Measurements from ENCODE around the gene FRMD7.

DNA sequence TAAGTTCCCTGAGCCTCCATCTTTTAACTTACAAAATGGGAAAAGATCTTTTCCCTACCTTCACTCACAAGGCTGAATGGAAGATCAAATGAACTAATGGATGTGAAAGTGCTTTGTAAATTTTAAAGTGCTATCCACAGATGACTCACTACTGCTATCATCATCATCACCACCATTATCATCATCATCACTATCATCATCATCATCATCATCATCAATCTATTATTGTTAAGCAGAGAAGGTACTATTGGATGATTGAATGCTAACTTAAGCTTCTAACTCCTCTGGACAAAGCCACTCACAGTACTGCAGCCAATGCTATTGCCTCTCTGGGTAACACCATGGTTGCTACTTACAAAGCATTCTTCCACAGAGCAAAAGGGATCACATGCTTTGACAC lies 1.9 kb downstream of the FRMD7 start:
- TF ChIP-seq NFYB (CRISPR knock-in tag; conservative IDR thresholded peaks at IDR 0.05; ENCODE audit: low read depth), result no peak
- TF ChIP-seq, protein P1, sequence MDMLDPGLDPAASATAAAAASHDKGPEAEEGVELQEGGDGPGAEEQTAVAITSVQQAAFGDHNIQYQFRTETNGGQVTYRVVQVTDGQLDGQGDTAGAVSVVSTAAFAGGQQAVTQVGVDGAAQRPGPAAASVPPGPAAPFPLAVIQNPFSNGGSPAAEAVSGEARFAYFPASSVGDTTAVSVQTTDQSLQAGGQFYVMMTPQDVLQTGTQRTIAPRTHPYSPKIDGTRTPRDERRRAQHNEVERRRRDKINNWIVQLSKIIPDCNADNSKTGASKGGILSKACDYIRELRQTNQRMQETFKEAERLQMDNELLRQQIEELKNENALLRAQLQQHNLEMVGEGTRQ (CRISPR knock-in tag; IDR thresholded peaks at IDR 0.05), result no peak
- TF ChIP-seq, protein P2, sequence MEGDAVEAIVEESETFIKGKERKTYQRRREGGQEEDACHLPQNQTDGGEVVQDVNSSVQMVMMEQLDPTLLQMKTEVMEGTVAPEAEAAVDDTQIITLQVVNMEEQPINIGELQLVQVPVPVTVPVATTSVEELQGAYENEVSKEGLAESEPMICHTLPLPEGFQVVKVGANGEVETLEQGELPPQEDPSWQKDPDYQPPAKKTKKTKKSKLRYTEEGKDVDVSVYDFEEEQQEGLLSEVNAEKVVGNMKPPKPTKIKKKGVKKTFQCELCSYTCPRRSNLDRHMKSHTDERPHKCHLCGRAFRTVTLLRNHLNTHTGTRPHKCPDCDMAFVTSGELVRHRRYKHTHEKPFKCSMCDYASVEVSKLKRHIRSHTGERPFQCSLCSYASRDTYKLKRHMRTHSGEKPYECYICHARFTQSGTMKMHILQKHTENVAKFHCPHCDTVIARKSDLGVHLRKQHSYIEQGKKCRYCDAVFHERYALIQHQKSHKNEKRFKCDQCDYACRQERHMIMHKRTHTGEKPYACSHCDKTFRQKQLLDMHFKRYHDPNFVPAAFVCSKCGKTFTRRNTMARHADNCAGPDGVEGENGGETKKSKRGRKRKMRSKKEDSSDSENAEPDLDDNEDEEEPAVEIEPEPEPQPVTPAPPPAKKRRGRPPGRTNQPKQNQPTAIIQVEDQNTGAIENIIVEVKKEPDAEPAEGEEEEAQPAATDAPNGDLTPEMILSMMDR (IDR thresholded peaks at IDR 0.05), result no peak
- TF ChIP-seq, protein P3, sequence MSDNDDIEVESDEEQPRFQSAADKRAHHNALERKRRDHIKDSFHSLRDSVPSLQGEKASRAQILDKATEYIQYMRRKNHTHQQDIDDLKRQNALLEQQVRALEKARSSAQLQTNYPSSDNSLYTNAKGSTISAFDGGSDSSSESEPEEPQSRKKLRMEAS (CRISPR knock-in tag; IDR thresholded peaks at IDR 0.05), result no peak
- TF ChIP-seq ETV6 (CRISPR knock-in tag; IDR thresholded peaks at IDR 0.05), result no peak
- TF ChIP-seq, protein P4, sequence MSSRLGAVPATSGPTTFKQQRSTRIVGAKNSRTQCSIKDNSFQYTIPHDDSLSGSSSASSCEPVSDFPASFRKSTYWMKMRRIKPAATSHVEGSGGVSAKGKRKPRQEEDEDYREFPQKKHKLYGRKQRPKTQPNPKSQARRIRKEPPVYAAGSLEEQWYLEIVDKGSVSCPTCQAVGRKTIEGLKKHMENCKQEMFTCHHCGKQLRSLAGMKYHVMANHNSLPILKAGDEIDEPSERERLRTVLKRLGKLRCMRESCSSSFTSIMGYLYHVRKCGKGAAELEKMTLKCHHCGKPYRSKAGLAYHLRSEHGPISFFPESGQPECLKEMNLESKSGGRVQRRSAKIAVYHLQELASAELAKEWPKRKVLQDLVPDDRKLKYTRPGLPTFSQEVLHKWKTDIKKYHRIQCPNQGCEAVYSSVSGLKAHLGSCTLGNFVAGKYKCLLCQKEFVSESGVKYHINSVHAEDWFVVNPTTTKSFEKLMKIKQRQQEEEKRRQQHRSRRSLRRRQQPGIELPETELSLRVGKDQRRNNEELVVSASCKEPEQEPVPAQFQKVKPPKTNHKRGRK (CRISPR knock-in tag; IDR thresholded peaks at IDR 0.05; ENCODE audit: borderline replicate concordance), result no peak
- TF ChIP-seq ESRRA (CRISPR knock-in tag; IDR thresholded peaks at IDR 0.05; ENCODE audit: borderline replicate concordance), result no peak
- no peak for TF ChIP-seq JUN (CRISPR knock-in tag; IDR thresholded peaks at IDR 0.05)
- no peak for TF ChIP-seq SP1 (CRISPR knock-in tag; conservative IDR thresholded peaks at IDR 0.05)
- TF ChIP-seq, protein P5, sequence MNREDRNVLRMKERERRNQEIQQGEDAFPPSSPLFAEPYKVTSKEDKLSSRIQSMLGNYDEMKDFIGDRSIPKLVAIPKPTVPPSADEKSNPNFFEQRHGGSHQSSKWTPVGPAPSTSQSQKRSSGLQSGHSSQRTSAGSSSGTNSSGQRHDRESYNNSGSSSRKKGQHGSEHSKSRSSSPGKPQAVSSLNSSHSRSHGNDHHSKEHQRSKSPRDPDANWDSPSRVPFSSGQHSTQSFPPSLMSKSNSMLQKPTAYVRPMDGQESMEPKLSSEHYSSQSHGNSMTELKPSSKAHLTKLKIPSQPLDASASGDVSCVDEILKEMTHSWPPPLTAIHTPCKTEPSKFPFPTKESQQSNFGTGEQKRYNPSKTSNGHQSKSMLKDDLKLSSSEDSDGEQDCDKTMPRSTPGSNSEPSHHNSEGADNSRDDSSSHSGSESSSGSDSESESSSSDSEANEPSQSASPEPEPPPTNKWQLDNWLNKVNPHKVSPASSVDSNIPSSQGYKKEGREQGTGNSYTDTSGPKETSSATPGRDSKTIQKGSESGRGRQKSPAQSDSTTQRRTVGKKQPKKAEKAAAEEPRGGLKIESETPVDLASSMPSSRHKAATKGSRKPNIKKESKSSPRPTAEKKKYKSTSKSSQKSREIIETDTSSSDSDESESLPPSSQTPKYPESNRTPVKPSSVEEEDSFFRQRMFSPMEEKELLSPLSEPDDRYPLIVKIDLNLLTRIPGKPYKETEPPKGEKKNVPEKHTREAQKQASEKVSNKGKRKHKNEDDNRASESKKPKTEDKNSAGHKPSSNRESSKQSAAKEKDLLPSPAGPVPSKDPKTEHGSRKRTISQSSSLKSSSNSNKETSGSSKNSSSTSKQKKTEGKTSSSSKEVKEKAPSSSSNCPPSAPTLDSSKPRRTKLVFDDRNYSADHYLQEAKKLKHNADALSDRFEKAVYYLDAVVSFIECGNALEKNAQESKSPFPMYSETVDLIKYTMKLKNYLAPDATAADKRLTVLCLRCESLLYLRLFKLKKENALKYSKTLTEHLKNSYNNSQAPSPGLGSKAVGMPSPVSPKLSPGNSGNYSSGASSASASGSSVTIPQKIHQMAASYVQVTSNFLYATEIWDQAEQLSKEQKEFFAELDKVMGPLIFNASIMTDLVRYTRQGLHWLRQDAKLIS (CRISPR knock-in tag; IDR thresholded peaks at IDR 0.05; ENCODE audit: borderline replicate concordance), result no peak

Measured in WTC11 (cell line).